Effector CD8-positive, alpha-beta T cell (primary cell): ENCODE results near the gene UHRF2.
"Not testable (repeated sequence)": the region's sequence is repeated elsewhere in the genome, so short reads cannot be mapped to it uniquely, and the experiment has no call there.

Experiments used
- DNase-seq: peaks from one replicate; lab custom pipeline; 2025; lab: John Stamatoyannopoulos, UW

UHRF2 gene

DNA sequence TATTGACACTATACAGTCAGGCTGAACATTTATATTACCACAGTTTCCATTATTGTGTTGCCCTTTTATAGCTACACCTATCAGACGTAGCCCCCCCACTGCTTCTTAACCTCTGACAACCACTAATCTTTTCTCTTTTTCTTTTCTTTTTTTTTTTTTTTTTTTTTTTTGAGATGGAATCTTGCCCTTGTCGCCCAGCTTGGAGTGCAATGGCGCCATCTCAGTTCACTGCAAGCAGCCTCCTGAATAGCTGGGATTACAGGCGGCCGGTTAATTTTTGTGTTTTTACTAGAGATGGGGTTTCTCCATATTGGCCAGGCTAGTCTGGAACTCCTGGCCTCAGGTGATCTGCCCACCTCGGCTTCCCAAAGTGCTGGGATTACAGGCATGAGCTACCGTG is 75.4 kb downstream of the UHRF2 start:
- DNase-seq = no peak

DNA sequence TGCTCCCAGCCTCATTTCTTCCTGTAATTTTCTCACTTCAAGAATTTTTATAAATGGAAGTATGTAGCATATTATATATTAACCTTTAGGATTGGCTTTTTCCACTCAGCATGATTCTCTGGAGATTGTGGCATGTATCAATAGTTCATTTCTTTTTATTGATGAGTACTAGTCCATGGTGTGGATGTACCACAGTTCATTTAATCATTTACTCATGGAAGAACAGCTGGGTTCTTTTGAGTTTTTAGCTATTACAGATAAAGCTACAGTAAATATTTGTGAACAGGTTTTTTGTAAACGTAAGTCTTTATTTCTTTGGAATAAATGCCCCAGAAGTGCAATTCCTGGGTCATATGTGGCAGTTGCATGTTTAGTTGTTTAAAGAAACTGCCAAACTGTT is 76.1 kb downstream of the UHRF2 start:
- DNase-seq = no peak

DNA sequence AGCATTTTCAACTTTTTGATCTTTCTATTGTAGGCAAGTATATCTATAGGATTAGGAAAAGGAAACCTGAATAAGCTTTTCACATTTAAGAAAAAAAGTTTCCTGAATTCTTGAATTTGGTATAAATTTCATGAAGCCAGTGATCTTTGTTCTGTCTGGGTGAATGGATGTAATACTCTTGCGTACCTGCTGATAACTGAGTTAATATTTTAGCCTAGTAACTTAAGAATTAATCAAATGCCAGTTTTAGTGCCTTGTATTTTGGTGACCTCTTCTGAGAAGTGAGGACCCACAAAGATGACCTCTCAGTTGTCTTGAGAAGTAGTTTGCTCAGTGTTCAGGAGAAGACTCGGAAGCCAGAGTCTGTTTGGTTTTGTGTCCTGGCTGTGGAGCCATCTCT is 77.9 kb downstream of the UHRF2 start:
- DNase-seq = no peak

DNA sequence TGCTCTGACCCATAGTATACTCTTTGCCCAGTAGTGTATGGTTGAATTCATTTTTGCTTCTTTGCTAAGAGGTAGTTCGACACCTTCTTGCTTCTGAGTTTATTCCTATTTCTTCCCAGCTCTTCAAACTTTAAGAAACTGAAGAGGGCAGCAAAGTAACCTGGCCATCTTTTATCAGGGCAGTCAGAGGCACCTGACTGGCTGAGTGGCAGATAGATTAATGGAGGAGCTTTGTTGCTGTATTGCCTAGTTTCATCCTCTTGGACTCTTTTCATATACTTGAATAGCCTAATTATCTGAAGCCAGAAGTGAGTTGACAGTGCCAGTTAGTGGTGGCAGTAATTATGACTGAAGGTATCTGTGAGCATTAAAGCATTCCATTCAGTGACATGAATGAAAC is 82.5 kb downstream of the UHRF2 start:
- no peak for DNase-seq

DNA sequence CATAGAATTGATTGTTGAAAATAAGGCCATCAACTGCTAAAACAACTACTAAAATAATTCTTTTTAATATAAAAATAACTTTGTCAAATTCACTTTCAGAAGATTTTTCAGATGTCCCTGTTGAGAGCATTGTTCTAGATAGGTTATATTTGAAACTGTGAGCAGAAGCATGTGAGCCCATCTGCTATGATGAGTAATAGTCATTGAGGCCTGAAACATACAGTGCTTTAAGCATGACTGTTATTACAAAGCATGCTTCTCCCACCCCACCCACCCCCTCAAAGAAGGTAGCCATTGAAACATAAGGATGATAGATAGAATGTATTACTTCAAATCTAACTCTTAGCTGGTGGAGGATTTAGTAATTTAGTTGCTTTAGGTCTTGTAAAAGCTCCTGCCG is 86.0 kb downstream of the UHRF2 start:
- no peak for DNase-seq

DNA sequence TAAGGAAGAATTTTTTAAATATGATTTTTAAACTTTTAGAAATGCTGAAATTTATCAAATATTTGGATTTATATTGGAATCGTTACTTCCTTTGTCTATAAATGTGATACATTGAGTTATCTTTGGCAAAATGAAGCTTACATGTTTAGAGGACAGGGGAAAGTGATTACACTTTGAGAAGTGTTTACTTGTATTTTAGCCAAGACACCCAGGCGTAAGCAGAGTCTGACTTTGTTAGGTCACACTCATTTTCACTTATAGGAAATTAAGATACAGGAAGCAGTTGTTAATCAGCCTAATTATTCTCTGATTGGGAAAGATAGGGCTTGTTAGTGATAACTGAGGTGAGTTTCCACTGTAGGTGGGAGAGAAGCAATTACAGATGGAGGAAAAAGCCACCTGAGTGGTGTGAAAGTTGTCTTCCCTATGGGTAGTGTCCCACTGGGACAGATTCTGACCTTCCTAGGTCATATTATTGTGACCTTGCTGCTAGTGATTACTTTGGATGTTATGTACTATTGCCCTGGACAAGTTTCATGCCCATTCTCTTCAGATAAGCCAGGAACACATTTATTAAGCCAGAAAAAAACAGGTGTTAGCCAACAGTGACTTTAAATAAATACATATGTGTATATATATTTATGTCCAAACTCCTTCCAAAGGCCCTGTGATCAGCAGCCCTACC is 88.7 kb downstream of the UHRF2 start:
- DNase-seq = no peak

DNA sequence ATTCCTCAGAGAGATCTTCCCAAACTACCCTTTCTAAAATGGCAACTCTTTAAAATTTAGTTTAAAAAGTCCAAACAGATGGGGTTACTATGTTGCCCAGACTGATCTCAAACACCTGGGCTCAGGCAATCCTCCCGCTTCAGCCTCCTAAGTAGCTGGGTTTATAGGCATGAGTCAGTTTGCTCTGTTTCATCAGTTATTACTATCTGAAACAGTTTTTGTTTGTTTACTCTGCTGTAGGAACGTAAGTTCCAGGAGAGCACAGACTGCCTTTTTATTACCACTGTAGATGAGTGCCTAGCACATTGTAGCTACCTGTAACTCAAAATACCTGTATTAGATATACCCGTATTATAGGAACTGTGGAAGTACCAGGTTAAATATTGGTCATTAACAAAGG is 89.4 kb downstream of the UHRF2 start:
- DNase-seq = no peak

DNA sequence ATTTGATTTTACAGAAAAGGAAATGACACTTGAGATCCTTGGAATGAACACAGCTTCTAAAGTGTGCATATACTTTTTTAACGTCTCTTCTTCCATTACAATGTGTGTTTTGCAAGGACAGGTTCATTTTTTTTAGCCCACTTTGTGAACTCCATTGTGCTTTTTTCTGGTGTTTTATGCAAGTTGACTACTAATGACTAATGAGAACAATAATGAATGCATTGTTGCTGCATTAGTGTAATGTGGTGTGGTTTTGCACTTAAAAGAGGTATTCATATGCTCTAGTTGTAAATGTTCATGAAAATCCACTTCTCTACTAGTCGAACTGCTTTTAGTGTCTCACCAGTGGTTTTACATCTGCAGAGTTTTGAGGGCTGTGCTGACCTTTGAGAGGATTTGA is 93.6 kb downstream of the UHRF2 start:
- DNase-seq = no peak

DNA sequence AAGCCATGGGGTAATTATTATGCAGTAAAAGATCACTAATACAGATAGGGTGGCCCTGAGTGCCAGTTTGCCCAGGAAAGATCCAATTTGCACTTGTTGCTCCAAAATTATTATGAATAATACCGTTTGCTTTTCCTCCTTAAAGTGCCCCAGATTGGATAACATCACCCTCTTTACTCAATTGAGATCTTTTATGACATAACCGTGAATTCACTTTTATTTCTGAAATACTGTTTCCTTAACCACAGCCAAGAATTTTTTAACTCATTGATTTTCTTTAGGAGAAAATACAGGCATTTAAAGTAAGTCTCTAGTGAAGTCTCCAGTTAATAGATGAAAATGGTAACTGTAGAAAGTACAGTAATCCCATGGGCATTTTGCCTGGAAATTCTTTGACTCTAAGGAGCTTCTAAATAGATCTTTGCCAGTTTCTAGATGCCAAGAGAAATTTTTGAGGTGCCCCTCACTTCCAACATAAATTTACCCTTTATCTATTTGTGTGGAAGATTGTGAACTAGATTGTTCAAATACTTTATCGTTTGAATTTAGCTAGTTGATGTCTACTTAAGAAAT is 99.2 kb downstream of the UHRF2 start:
- DNase-seq = no peak

DNA sequence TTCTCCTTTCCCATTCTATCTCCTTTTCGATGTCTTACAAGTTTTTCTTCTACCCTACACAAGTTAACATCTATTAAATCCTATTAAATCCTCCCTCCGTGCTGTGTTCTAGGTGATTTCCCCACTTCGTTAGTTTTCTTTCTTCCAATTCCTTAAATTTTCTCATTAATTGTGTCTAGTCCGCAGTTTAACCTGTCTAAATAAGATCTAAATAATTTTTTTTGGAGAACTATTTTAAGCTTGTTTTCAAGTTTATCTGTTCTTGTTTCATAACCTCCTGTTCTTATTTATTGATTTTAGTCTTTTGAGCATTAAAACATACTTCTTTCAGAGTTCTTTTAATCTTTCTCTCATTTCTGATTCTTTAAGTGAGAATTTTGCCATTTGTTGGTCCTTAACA is 109.3 kb downstream of the UHRF2 start:
- no peak for DNase-seq

DNA sequence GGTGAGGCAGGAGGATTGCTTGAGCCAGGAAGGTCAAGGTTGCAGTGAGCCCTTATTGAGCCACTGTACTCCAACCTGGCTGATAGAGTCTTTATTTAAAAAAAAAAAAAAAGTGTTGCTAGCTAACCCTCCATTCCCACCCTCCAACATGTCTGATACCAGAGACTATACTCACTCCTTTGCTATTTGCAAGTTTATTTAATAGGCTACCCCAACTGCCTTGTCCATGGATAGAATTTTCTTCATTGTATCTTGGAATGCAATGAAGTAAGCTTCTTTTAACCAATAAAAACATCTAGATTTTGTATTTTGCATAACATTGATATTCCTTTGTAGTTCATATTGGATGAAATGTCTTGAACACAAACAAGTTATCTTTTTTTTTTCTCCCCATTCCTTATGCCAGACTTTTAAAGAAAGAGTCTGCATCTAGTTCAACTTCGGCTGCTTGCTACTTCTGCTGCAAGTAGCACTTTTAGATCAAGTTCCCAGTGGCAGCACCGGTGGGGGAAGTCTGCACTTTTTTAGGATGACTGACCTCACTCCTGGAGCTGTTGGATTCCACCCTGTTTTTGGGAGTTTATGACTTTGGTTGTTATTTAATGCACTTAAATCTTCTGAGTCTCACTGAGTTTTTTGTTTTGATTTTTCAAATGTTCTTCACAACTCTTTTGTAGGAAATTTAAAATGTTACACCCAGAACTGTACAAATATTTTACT is 112.5 kb downstream of the UHRF2 start:
- no peak for DNase-seq

DNA sequence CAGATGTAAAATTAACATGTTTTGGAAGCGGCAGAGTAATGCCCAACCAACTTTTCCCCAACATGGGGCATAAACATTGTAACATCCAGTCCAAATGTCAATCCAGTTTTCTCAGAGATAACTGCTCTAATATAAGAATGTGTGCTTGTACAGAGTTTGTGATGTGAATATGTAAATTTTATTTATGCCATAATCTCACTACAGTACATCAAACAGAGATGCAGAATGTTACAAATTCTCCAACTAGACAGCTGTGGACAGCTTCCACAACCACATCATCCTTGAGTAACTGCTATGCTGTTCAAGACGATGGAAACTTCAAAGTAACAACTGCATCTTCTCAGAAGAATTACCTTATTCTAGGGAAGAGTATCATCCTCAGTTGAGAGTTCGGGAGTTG is 122.6 kb downstream of the UHRF2 start:
- no peak for DNase-seq

DNA sequence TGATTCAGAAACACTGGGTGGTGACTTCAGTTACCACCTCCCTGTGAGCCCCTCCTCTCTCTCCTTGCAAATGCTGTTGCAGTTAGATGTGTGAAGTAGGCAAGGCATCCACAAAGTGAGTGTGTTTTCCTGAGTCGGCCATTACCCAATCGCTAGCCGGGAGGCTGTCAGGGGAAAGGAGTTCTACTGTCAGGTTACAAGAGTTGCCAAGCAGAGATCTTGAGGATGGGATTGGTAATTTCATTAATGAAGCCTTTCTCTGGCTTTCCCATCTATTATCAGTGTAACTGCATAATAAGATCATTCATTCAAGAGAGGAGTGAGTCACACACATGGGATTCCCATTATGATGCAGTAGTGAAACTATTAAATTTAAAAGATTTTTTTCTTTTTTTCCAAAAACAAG is 125.7 kb downstream of the UHRF2 start:
- no peak for DNase-seq

DNA sequence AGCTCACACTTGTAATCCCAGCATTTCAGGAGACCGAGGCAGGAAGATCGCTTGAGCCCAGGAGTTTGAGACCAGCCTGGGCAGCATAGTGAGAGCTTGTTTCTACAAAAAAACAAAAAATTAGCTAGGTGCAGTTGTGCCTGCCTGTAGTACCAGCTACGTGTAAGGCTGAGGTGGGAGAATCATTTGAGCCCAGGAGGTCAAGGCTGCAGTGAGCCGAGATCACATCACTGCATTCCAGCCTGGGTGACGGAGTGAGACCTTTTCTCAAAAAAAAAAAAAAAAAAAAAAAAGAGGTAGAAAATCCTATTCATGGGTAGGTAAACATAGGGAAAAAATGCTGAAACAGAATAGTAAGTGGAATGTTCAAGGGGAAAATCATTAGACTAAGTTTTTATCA is 129.6 kb downstream of the UHRF2 start:
- not testable (repeated sequence) for DNase-seq

DNA sequence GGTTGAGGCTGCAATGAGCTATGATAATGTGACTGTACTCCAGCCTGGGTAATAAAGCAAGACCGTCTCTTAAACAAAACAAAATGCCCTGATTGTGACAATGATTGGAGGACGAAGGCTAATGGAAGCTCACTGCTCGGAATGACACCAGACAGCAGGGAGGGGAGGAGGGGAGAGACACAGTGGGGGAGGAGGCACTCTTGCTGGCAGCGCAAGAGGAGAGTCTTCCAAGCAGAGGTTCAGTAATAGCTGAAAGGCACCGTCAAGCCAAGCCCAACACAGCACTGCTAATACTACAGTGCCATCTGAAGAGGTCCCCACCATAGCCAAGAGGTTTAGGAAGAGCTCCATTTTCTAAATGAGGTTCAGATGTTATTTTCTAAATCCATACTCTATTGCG is 130.2 kb downstream of the UHRF2 start:
- DNase-seq = no peak

DNA sequence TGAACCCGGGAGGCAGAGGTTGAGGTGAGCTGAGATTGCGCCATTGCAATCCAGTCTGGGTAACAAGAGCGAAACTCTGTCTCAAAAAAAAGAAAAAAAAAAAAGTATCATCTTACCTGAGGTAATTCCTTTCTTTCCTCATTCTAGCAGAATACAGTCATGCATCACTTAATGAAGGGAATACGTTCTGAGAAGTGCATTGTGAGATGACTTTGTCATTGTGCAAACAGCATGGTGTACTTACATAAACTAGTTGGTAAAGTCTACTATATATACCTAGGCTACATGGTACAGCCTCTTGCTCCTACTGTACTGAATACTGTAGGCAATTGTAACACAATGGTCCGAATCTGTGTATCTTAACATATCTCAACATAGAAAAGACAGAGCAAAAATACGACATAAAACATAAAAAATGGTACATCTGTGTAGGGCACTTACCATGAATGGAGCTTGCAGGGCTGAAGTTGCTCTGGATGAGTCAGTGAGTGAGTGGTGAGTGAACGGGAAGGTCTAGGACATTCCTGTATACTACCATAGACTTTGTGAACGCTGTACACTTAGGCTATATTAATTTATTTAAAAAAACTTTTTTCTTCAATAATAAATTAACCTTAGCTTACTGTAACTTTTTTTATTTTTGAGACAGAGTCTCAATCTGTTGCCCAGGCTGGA is 132.2 kb downstream of the UHRF2 start:
- DNase-seq = no peak

DNA sequence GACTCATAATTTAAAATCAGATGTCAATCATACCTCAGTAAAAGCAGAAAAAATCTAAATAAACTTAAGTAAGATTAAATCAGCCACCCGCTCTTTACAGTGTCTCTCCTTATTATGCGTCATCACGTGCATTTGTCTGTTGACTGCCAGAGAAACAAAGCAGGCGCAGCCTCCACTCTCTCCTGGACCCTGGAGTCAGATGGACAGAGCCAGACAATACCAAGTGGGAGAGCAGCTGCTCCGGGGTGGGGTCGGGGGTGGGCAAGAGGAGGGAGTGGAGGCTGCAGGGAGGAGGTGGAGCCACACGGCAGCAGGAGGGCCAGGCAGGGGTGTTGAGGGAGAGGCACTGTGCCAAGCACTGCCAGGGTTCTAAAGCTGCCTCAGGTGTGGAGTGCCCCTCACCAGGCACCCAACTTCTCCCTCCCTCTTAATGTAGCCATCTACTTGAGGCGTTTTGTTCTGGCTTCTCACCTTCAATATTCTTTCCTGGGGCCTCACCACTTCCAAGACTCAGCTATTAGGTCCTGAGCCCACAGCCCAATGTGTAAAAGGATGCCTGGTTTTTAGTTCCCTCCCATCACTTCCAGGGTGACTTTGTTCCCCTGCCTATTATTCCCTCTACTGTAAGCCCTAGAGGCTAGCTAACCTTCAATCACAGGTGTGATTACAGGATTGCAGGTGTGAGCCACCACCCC is 136.3 kb downstream of the UHRF2 start:
- no peak for DNase-seq

DNA sequence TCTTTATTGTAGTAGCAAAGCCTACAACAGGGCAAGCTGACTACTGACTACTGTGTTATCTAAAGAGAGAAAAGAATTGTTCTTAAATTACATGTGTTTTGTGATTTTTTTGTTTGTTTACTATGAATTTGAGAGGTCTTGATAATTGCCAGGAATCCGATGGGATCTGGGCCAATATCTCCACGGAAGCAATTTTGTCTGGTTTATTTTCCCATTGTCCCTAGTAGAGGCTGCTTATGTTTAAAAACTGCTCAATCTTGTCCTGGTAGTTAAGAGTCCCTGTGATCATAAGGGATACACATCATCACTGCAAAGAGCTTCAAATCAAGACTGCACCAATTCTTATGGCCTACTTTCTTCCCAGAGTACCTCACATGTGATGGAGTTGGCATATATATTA is 138.1 kb downstream of the UHRF2 start:
- DNase-seq = no peak

DNA sequence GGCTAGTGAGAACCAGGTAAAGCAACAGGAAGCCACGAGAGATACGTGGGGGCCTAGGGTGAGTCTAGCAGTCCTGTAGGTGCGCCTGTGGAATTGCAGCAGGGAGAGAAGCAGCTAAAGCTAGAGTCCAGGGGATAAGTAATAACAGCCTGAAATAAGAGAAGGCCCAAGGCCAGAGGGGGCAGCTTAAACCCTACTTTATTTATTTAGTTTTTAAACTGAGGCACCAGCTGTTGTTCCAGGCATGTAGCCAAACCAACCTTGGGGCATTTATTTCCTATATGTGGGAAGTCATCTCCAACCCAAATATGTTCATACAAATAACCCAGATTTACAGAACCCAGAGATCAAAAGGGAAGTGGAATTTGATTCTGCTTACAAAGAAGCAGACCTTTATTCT is 139.0 kb downstream of the UHRF2 start:
- DNase-seq = no peak

DNA sequence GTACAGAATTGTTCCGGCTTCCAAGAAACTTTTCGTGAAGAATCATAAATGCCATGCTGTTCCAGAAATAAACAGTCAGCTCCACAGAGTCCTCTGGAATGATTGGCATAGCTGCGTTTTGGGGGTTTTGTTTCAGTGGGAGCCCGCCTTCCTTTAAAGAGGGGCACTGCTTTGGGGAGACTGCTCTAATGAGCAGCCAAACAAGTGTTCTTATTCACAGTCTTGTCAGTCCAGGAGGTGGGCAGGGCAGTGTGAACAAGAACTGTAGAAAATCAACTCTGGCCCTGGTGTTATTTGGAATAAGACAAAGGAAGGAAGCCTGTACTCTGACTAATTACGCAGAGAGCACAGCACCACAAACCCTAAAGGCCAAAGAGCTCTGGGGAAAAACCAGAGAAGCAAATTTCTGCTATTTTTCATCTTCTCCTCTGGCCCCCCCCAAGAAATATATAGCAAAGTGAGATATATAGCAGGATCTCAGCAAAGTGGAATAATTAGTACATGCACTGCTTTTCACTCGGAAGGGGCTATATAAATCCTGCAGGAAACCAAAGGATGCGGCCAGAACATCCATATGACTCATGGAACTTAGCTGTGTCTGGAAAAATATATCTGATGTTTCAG is 139.6 kb downstream of the UHRF2 start:
- no peak for DNase-seq

DNA sequence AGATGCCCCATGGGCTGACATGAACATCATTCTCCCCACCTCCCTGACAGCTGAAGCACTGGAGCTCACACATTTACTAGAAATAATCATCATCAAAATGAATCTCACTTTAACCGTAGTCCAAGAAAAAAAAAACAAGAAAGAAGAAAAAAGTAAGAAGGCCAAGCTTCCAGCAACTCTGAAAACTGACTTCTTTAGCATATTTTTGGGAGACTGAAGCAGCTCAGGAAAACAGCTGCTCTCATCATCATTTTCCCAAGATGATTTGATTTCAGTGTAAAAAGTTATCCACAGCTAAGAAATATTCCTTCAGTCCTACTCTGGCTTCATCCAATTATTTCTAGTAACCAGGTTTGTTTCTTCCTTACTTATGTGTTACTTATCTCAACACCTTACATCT is 140.9 kb downstream of the UHRF2 start:
- no peak for DNase-seq
